ENCODE measurements around the gene ZBTB18. TPM values are rescaled to one million over a fixed set of nuclear protein-coding genes. Genes with fewer than 3 reads are reported as not detected.

Gene ZBTB18
- polyA plus RNA-seq, 2 of the 4 experiments (the other 2 are of a cell fraction) = 9.7 to 9.9 TPM

- ChIA-PET CTCF (no interaction called here), POLR2A (no interaction called here)
- no peak overlapping the region for H3K27ac ChIP-seq
- TF ChIP-seq CHD4 (IDR thresholded peaks at IDR 0.05; ENCODE audit: borderline replicate concordance) (no peak), MAFK (IDR thresholded peaks at IDR 0.05; ENCODE audit: partially characterized antibody) (no peak), RARB (CRISPR knock-in tag; IDR thresholded peaks at IDR 0.05) (no peak), TP53 (CRISPR knock-in tag; IDR thresholded peaks at IDR 0.05) (no peak), REST (IDR thresholded peaks at IDR 0.05) (no peak), RAD21 (conservative IDR thresholded peaks at IDR 0.05 in 1 of 2, IDR thresholded peaks at IDR 0.05 in 1 of 2) (no peak), BHLHE40 (IDR thresholded peaks at IDR 0.05; ENCODE audit: low read depth, low read length) (no peak)
- TF ChIP-seq, protein P1, sequence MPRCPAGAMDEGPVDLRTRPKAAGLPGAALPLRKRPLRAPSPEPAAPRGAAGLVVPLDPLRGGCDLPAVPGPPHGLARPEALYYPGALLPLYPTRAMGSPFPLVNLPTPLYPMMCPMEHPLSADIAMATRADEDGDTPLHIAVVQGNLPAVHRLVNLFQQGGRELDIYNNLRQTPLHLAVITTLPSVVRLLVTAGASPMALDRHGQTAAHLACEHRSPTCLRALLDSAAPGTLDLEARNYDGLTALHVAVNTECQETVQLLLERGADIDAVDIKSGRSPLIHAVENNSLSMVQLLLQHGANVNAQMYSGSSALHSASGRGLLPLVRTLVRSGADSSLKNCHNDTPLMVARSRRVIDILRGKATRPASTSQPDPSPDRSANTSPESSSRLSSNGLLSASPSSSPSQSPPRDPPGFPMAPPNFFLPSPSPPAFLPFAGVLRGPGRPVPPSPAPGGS (IDR thresholded peaks at IDR 0.05) = no peak
- H3K4me1 ChIP-seq = peaks cover 6% of the 10 kb centered on the region; the same call in 2 of the 3 replicates
- H3K4me3 ChIP-seq = no peak overlapping the region
- ATAC-seq = no peak
- WGBS (ENCODE audit: missing lambda C conversion rate) = 84% methylated on average over 19 of the region's 19 CpGs
- DNase-seq (ENCODE audit: low read depth in 1 of 2, low spot score in 1 of 2) = no peak
- no peaks in the 10 kb centered on the region for H3K9me3 ChIP-seq
- no peak for FAIRE-seq
- H3K4me2 ChIP-seq = no peak overlapping the region
Observed at GRCh38 chr1:244099258-244099930, 48.3 kb downstream of the ZBTB18 start.

DNA sequence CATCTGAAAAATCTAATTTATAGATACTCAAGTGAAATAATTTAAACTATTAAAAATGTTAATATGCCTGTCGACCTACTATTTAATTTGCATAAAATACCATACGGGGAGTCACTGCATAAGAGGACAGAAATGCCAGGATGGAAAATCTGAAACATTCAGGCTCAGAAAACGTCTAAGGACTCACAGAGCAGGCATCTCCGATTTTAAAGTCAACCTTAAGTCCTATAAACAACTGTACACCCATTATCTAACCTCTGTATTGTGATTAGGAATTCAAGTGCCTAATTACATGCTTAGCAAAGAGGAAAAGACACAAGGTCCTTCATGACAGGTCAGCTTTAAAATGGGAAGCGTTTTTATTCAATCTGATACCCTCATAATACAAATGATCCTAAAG is 49.2 kb downstream of the ZBTB18 start:
- Histone ChIP-seq H3K4me2 (no peak overlapping the region), H3K27ac (no peak overlapping the region), H3K4me3 (no peak overlapping the region), H3K9me3 (no peaks in the 10 kb centered on the region), H3K4me1 (peaks cover 13% of the 10 kb centered on the region)
- POLR2A ChIA-PET = no interaction called here
- no peak for TF ChIP-seq CBX8 (IDR thresholded peaks at IDR 0.05)
- no peak for TF ChIP-seq BHLHE40 (IDR thresholded peaks at IDR 0.05; ENCODE audit: low read depth, low read length)
- TF ChIP-seq POLR2A (IDR thresholded peaks at IDR 0.05; ENCODE audit: low read length) = no peak
- TF ChIP-seq ESRRA (IDR thresholded peaks at IDR 0.05; ENCODE audit: borderline replicate concordance, low read length) = no peak
- no peak for TF ChIP-seq FOSB (CRISPR knock-in tag; IDR thresholded peaks at IDR 0.05)
- no peak for TF ChIP-seq RCOR1 (IDR thresholded peaks at IDR 0.05; ENCODE audit: low read depth, low read length)
- no peak for TF ChIP-seq RFX5 (IDR thresholded peaks at IDR 0.05)
- no peak for TF ChIP-seq EHMT2 (IDR thresholded peaks at IDR 0.05; ENCODE audit: low read depth)
- ATAC-seq (no peak), FAIRE-seq (no peak), DNase-seq (ENCODE audit: low read depth in 1 of 2, low spot score in 1 of 2) (no peak)
- CTCF ChIA-PET = no interaction called here
- 43% methylated on average over 5 of the region's 5 CpGs for WGBS (ENCODE audit: missing lambda C conversion rate)

DNA sequence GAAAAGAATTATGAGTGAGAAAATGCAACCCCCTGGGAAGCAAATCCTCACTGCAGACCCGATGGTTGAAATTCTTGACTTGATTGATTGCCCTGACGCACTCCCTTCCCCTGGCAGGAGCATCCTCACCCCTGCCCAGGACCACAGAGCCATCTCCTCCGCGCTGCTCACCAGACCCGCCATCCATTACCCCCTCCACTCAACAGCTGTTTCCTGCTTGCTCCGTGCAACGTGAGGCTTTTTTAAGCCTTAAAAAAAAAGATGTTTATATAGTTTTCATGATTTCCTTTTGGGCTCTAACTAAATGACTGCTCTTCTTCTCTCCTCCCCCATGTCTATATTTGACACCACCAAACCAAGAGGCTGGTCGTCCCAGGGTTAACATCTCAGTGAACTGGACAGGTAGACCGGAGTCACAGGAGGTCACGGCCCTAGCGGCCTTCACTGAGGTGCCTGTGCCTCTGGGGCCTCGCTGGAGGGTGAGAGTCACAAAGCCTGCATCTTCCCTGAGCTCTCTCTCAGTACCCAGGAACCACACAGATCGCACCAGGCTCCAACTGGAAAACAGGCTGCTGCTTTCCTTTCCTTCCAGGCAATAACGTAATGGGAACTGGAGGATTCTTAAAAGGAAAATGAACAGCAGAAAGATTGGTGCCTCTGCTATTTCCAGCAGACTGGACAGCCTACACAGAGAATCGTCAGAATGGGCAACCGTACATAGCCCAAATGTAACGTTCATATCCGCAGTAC is 49.8 kb downstream of the ZBTB18 start:
- no peak overlapping the region for H3K4me2 ChIP-seq
- CTCF ChIA-PET = no interaction called here
- FAIRE-seq = no peak
- no peak for ATAC-seq
- TF ChIP-seq NR3C1 (IDR thresholded peaks at IDR 0.05) (no peak), HOXA7 (CRISPR knock-in tag; IDR thresholded peaks at IDR 0.05) (no peak), CBX8 (IDR thresholded peaks at IDR 0.05) (no peak), JUNB (IDR thresholded peaks at IDR 0.05) (no peak), FOSB (CRISPR knock-in tag; IDR thresholded peaks at IDR 0.05) (no peak)
- 84% methylated on average over 16 of the region's 18 CpGs for WGBS (ENCODE audit: missing lambda C conversion rate)
- peaks cover 13% of the 10 kb centered on the region for H3K4me1 ChIP-seq
- POLR2A ChIA-PET = no interaction called here
- no peak overlapping the region for H3K4me3 ChIP-seq
- no peaks in the 10 kb centered on the region for H3K9me3 ChIP-seq
- no peak for DNase-seq (ENCODE audit: low read depth in 1 of 2, low spot score in 1 of 2)
- no peak overlapping the region for H3K27ac ChIP-seq
